Hematopoietic multipotent progenitor cell treated with erythropoietin and hydrocortisone succinate and interleukin-3 and kit ligand, for 6 days (in vitro differentiated cells): ENCODE data around the gene RCAN1.

Experiments
- DNase-seq: peaks from one replicate; pipeline ENCODE4 v3.0.0-alpha.2; 2015

The RCAN1 gene

DNA sequence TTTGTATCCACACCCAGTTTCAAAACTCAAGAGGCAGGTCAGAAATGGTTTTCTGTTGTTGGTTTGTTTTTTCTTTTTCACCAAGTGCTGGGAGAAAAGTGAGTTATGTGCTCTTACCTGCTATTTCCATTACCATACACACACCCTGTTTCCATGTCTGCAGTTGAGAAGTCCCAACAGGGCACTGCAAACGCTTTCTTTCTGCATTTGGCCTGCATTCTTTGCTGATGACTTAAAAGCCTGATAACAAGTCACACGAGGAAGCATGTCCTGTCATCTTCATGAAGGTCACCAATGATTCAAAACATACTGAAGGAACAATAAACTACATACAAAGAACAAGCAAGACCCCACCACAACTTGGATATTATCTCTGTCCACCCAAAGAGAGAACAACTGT is 78.1 kb downstream of the RCAN1 start:
- DNase-seq: no peak

DNA sequence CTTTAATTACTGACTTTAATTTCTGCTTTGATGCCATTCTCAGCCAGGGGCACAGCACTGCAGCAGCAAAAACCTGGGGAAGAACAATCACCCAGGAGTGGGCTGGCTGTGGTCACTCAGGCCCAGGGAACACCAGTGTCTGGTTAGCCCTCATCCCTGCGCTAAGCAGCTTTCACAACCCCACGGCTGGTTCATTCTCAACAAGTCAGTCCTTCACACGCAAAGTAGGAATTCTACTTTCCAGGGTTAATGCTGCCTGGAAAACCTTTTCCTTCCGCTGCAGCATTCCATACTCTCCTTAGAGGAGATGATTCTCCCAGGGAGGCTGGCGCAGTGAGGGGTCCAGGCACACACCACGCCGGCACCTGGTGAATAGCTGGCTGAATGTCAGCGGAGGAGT is 78.6 kb downstream of the RCAN1 start:
- no peak for DNase-seq

DNA sequence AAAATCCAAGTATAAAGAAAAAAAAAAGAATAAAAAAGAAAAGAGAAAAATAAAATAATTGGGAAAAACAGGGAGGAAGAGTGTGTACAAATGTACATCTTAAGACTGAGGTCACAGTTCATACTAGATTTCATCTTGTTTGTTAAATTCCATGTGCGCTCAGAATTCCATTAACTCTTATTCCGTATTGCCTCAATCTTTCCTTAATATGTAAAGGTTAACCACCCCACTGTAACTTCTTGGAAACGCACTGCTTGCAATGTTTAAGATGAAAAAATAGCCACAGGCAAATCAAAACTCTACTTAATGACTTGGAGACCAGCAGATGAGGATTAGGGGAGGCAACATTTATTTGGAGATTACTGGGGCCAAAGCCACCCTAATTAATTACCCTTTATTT is 79.0 kb downstream of the RCAN1 start:
- no peak for DNase-seq

DNA sequence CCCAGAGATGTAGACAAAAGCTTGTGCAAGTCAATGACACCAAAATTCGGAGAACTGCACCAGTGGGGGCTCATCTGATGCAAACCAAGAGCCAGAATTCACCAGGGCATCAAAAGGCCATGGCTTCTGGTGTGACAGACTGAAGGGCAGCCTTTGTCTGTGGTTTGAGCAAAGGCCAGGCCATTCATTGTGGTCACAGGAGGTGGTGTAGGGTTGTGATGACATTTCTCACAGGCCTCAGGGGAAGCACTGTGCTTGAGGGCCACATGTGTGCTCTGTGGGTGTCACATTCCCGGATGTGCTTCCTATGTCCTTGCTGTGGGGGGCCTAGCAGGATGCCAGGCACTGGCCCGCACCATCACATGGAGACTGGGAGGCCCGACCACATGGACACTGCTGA is 80.4 kb downstream of the RCAN1 start:
- peak; percentile 51 for DNase-seq

DNA sequence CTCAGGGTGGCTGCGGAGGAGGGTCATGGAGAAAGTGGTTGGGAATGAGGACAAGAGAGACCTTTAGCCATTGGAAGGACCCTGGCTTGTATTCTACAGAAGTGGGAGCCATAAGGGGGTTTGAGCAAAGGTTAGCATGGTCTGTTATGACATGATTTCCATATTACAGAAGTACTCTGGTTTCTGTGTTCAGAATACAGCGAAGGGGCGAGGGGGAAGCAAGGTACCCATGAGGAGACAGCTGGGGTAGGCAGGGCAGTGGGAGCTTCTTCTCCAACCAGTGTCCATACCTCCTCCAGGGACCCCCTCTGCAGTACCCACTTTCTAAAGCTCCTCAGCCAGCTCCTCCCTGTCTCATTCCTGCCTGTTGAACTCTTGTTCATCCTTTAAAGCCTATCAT is 81.0 kb downstream of the RCAN1 start:
- no peak for DNase-seq

DNA sequence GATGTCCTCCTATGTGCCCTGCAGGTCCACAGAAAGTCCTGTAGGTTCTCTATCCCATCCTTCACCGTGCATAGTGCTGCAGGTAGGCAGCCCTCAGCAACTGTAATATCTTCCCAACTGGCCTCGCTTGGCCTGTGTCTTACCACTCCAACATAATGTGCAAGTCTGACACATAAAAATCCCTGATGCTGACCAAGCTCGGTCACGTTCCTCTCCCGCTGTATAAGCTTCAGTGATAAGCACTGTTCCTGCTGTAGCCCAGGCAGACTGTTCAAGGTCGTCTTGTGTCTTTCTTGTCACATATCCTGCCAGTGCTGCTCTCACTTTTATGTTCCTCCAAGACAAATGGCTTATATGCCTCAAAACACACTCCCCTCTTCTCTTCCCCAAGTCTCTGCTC is 83.5 kb downstream of the RCAN1 start:
- no peak for DNase-seq

DNA sequence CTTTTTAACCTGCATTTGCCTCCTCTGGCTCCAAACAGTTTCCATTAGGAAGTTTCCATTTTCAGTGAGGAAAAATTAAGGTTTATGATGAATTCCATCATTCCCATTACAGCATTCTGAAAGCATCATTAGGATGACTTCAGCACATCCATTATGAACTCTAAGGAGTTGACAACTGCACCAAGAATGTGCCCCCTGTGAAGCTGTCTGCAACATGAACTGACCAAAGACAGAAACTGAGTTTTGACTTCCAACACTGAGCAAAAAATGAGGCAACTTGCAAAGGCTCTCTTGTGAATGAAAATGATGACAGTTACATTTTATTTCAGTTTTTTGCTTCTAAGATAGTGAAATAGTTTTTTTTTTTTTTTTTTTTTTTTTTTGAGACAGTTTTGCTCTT is 84.7 kb downstream of the RCAN1 start:
- no peak for DNase-seq

DNA sequence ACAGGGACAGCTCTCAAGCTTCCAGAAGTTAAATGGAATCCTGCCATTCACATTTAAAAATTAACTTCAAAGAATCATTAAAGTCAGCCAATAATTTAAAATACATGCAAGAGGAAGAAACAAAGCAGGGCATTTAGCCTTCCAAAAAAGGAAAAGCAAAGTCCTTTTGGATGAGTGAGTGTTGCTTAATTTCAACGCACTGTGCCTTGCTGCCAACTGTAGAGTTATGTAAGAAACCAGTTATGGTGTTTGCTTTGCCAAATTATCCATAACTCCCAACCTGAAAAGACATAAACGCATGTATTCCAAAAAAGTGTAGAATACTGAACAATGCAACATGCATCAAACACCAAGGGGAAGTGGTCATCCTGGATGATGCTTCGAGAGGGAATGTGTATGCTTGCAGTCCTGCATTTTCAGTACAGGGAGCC is 86.8 kb downstream of the RCAN1 start:
- no peak for DNase-seq

DNA sequence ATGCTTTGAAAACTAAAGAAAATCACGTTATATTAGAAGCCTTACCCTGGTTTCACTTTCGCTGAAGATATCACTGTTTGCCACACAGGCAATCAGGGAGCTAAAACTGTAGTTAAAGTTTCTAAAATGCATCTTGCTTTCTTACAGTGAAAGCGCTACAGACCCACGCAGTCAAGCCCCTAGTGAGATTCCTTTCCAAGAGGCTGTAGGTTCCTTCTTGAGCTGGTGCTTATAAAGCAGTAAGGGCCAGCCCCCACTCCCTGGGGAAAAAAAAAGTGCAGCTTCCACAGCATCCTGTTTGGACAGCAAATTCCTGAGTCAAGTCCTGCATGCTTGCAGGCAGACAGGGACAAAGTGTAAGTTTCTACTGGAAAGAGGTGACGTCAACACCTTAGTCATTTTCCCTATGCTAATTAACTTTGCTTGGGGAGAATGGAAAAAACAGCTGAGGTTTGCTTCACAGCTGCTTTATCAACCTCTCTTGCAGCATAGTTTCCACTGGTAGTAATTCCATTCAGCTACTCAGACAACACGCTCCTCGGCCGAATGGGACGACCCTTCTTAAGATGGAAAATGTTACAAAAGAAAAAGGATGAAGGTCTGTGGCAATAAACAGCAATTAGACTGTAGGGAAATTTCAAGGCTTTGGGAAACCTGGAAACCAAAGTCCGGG is 88.2 kb downstream of the RCAN1 start:
- peak; percentile 8 for DNase-seq

DNA sequence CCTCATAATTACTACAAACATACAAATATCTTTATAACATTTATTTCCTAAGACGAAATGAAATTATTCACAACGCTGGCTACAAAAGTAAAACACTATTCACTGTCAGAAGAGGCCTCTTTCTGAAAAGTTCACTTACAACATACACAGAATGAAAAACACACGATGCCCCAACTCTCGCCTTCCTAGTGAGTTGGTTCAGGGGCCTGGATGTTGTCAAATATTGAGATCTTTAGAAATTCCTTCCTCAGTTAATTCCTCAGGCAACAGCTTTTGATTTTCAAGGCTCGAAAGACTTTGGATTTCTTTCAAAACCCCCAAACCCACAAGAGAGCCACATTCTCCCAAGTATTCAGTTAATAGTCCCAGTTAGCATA is 88.7 kb downstream of the RCAN1 start:
- DNase-seq: no peak

DNA sequence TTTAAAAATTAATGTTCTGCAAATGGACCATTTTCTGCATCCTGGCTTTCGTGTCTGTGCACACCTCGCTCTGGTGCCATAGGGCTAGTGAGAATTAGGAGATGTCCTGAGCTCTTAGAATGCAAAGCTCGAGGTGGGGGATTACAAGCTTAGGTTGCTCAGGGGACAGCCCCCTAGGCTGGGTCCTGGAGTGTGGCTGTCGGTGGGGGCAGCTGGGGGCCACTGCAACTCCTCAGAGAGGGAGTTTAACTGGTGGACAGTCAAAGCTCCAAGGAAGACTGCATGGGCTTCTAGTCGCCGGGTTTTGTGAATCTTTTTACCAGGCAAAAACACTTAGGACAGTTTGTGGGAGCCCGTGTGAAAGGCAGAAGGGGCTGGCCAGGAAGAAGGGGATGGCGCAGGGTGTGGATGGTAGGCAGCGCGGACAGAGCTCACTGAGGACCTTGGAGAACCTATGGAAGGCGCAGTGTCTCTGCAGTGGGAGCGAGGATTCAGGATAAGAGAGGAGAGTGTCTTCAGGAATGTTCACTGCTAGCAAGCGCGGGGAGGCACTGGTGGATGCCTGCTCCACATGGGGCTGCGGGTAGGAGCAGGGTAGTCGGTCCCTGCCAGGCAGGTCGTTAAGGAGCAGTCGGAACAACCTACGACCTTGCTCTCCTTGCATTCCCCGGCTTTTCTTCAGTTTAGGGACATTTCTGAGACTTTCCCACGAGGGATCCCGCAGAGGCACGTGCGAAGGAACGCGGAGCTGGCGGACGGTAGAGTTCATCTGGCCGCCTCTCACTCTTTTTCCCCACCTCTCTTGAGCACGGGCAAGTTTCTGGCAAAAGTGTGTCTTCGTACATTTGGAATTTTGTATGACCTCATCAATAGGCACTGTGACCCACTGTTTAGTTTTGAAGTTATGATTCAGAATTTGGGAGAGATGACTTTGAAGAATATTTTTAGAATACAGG is 90.0 kb downstream of the RCAN1 start:
- DNase-seq: no peak

DNA sequence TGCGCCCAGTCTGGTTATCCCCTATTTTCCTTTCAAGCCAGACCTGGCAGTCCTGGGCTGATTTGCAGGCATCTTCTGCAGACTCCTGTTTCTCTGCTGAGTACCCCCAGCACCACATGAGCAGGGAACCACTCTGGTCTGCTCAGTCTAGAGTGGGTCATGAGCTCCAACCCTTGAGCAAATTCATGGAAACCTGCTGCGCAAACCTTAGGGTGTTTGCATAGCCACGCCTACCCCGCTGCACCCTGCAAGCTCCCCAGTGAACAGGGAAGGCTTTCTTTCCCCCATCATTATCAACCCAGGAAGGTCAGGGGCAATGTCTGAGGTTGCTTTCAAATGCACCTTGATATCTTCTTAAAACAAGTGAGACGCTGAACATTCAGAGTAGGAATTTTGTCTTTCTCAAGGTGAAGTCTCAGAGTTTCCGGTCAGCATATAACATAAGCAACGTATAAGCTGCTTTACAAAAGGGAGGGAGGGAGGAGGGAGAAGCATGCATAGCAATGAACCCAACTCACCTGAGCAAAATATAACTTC is 91.8 kb downstream of the RCAN1 start:
- DNase-seq: no peak

DNA sequence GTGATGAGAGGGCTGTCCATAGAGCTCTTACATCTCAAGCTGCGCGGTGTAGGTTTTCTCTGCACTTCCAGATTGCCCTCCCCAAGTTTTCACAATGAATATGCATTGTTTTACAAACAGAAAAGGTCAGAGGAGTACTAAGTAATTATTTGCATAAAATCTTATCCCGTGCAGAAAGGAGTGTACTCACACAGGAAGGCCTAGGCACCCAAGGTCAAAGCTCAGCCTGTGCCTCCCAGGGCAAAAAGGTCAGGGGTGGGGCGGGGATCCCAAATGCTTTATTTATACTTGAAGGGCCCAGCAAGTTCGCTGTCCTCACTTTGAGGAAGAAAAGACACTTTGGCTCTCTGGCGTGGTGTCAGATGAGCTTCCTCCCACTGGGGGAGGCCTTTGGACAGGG is 92.6 kb downstream of the RCAN1 start:
- DNase-seq: no peak

DNA sequence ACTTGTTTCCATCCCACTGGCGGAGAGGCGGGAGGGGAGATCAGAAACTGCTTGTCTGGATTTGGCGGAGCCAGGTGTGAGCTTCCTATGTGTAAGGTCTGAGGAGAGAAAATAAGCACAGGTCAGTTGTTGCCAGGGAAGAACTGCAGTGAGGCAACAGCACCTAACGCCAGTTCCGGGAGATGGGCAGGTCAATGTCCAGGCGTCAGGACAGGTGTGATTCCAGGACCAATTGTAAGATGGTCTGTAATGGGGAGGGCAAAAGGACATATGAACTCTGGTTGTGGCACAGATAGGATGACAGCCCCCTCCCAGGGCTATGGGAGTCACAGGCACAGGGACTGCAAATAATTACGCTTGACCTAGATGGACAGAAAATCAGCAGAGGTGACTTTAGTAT is 93.4 kb downstream of the RCAN1 start:
- DNase-seq: no peak

DNA sequence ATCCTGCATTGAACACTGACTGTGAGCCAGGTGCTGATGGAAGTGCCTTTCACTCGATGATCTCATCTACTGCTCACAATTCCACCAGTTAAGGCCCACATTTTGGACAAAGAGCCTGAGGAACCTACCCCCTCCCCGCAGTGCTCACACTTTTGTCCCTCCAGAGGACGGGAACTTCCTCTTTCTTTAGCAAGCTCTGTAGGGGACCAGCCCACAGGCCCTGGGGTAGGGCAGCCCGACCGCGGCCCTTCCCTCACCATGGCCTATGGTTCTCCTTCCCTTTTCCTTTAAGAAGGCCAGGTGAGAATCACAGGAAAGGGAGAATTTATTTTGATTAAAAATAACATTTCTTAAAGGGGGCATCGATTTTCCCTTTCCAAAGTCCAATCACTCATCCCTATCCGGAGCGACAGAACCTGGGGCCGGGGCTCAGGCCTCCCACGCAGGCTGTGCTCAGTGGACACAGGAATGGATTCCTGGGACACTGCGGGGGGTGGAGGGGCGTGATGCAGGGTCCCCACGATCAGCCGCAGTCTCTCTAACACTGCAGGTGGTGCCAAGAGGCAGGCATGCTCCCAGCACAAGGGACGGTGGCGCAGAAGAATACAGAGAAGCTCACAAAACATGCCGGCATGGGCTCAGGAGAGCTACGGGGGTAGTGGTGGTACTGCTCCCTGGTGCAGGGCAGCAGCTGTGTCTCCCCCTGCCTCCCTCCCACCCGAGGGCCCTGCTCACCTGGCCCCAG is 94.0 kb downstream of the RCAN1 start:
- peak; percentile 63 for DNase-seq

DNA sequence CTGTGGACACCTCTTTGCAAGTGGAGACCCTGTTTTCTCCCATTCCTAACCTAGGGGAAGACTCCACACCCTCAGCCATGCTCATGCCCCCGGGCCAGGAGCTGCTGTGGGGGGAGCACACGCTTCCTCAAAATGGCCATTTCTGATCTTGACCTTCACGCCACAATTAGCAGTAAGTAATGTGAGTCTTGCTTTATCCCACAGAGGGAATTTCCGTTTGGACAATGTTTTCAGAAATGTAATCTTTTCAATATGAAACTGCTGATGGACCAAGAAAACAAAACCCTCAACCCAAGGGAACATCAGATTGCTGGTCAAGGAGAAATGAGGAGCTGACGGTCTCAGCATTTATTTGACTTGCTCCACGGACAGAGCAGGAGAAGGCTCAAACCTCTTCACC is 94.6 kb downstream of the RCAN1 start:
- no peak for DNase-seq

DNA sequence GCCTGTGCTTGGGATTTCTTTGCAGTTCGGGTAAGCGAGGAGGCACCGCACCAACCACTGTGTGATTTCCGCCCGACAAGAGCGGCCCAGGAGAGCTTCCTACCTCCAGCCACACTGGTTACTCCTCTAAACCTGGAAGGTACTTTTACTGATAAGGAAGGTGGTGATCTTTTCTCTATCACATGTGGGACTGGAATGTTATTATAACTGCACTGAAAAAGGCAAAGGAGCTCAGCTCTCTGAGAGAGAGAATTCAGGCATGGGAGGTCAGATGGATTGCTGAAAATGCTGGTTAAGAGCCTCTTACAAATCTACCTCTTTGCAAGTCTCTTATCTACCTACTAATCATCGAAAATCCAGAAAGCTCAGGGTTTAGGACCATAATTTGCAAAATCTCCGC is 95.2 kb downstream of the RCAN1 start:
- no peak for DNase-seq

DNA sequence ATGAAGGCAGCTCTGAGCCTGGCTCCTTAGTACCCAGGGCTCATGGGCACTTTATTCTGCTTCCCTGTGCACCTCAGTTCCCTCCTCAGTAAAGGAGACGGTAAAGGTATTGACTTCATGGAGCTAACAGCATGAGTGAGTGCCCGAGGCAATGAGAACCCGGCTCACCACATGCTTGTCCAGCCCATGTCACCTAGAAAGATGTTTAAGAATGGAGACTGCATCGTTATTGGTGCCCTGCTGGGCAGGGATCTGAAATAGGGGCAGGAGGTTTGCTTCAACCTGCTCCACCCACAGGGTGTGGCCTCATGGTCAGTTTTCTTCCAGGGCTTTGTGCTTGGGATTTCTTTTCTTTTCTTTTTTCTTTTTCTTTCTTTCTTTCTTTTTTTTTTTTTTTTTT is 95.9 kb downstream of the RCAN1 start:
- DNase-seq: no peak

DNA sequence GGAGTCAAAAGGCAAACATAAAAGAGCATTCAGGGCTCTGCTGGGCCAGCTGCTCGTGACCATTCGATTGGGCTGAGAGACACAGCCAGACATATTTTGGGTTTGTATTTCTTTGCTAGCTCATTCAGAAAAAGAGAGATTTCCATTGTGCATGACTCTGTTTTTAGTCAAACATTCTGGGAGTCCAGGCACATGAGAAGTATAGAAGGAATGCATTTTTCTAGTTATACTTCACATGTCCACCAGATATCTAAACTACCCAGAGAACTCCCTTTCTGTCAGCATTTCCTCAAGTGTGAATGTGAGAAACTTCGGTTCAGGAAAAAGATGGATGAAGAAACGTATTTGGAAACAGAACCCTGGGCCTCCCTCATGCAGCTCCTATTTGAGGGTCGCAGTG is 96.6 kb downstream of the RCAN1 start:
- no peak for DNase-seq

DNA sequence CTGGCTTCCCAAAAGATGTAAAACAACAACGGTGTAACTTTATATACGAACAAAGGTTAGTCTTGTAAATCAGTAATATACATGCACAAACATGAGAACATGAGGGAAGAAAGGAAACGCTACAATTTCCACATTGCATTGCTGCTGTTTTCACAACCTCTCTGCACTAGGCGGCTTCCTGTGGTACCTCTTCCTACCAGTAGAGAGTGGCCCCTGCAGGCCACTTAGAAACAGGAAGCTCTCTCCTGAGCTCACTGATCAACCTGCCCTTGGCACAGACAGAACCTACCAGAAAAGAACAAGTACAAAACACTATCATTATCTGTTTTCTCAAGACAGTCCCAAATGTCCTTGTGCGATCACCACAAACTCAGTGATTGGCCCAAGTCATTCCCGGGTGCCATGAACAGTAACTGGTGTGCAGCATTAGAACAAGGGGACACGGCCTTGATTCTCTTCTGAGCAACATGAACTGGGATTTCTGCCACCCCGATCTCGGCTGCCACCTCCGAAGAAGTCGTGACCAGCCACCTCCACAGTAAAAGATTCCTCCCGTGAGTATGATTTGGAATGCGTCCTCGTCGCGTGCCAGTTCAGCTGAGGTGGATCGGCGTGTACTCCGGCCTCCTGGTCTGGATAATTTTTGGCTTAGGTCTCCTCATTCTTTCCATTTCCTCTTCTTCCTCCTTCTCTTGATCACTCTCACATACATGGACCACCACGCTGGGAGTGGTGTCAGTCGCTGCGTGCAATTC is 97.2 kb downstream of the RCAN1 start:
- peak; percentile 82 for DNase-seq

DNA sequence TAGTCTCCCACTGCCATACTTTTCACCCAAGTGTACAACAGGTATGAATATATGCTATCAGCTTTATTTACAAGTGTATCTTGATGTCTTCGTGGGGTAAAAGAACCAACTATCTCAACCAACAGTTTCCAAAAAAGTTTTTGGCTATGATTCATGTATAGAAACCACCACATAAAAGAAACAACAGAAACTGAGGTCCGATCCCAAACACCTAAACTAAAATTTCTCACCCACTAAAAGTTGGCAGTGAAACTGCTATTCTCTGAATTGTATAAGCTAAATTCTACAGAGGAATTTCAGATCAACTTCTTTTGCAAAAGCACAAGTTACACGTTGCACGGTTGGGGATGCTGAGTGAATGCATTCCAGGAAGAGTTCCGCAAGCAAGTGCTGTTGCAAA is 97.9 kb downstream of the RCAN1 start:
- DNase-seq: no peak

DNA sequence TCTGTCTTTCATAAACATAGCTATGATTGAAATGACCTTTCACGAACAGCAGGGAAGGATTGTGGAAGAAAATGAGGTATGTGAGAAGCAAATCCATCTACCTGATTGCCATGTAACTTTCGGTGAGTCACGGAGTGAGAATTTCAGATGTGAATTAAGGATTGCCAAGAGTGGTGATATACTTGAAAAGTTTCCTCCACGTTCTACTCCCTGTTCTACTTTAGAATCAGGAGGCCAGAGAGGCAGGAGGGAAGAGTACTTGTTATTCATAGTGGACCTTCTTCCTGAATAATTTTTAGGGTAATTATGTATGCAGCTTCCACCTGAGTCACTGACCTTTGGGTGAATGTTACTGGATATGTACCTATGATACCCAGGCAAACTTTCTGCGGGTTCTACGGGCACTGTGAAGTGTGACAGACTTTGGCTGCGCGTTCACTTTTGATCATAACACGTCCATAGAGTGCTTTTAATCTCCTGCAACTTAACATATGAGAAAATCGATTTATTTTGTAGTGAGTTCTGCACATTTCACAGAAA is 100.3 kb downstream of the RCAN1 start:
- no peak for DNase-seq
